HepG2 (cell line): Measurements from ENCODE around the gene NAP1L4. TPM values are rescaled to one million over a fixed set of nuclear protein-coding genes. Genes with fewer than 3 reads are reported as not detected.

Experiments used
- ATAC-seq: fragments of 200-7000 bp; cut with Tn5 transposase; 3 replicates; pipeline ENCODE4 v1.9.1; 2020; ENCODE audit warnings: mild to moderate bottlenecking, moderate library complexity
- BruUV-seq: library from RNA; stranded (reverse); fragments of 400-500 nt; replicated peaks from 2 replicates; lab custom pipeline; 2021; lab: Mats Ljungman, UMichigan
- CTCF ChIA-PET: fragments of 300-600 bp; formaldehyde crosslinking; extraction: SDS; loops from one replicate; lab custom pipeline; 2021; ENCODE audit warnings: low total read pairs, inconsistent platforms, low intra/inter-chr PET ratio; lab: Yijun Ruan, JAX
- POLR2A ChIA-PET: fragments of 350-600 bp; sonication (Branson Sonifier 250); formaldehyde crosslinking; loops from one replicate; lab custom pipeline; 2020; ENCODE audit warnings: antibody characterized with exemption, inconsistent platforms; lab: Yijun Ruan, JAX
- DNase-seq: peaks from one replicate; pipeline ENCODE4 v3.0.0-alpha.2; 2015; ENCODE audit warnings: low spot score
- FAIRE-seq: peaks from 3 replicates; lab custom pipeline; 2011; peaks lifted over from hg19 to GRCh38; lab: Jason Lieb, UNC
- H2AFZ ChIP-seq: one replicate; pipeline ENCODE4 v1.6.1; 2011; ENCODE audit warnings: low read length, inconsistent platforms
- H3K27ac ChIP-seq: fragments of 300-600 bp; 3 replicates; pipeline ENCODE4 v1.8.0; 2011; ENCODE audit warnings: mixed run types, mild to moderate bottlenecking, mixed read lengths, low read length, inconsistent platforms; ENCODE audit not compliant: insufficient read depth; ENCODE audit errors: extremely low read length
- H3K27me3 ChIP-seq, 2 experiments: fragments of 200-600 bp in 1 of 2; 2 replicates in 1 of 2; 3 replicates in 1 of 2; pipeline versions ENCODE4 v1.6.0 to v1.8.0; 2011; ENCODE audit warnings: low read length in 2 of 2, mild to moderate bottlenecking in 2 of 2, moderate library complexity in 2 of 2, inconsistent platforms in 1 of 2; ENCODE audit not compliant: insufficient read depth in 2 of 2, control insufficient read depth in 1 of 2
- H3K36me3 ChIP-seq, 2 experiments: fragments of 200-600 bp in 1 of 2; replicated peaks in 1 of 2; 2 replicates in 1 of 2; 3 replicates in 1 of 2; pipeline versions ENCODE4 v1.5.1 to v1.8.0; 2011; ENCODE audit warnings: low read length in 2 of 2, inconsistent platforms in 1 of 2; ENCODE audit not compliant: insufficient read depth in 2 of 2, control insufficient read depth in 1 of 2
- H3K4me1 ChIP-seq: 2 replicates; pipeline ENCODE4 v1.5.1; 2012; ENCODE audit warnings: low read length, inconsistent platforms; ENCODE audit not compliant: insufficient read depth
- H3K4me2 ChIP-seq: 2 replicates; pipeline ENCODE4 v1.6.0; 2011; ENCODE audit warnings: low read depth, low read length, inconsistent platforms
- H3K4me3 ChIP-seq, 3 experiments: fragments of 200-600 bp in 1 of 3; sonication (generic), shearing (Covaris generic) in 1 of 3; replicated peaks in 1 of 3; 2 replicates each; pipeline ENCODE4 v1.5.1; 2011 to 2016; ENCODE audit warnings: low read length in 3 of 3, inconsistent platforms in 2 of 3, low read depth in 2 of 3, mild to moderate bottlenecking in 2 of 3, control low read depth in 1 of 3, mixed read lengths in 1 of 3; ENCODE audit not compliant: insufficient read depth in 1 of 3
- H3K79me2 ChIP-seq: one replicate; pipeline ENCODE4 v1.6.1; 2011; ENCODE audit warnings: low read length, inconsistent platforms; ENCODE audit not compliant: insufficient read depth
- H3K9ac ChIP-seq: 2 replicates; pipeline ENCODE4 v1.6.0; 2011; ENCODE audit warnings: mild to moderate bottlenecking, low read depth, low read length, inconsistent platforms; ENCODE audit not compliant: insufficient read depth
- H3K9me3 ChIP-seq: 2 replicates; pipeline ENCODE4 v1.5.1; 2012; ENCODE audit warnings: mild to moderate bottlenecking, low read length
- H4K20me1 ChIP-seq: 2 replicates; pipeline ENCODE4 v1.6.0; 2011; ENCODE audit warnings: inconsistent platforms, mild to moderate bottlenecking, low read length, moderate library complexity; ENCODE audit not compliant: insufficient read depth
- IKZF1 ChIP-seq: fragments of 450-650 bp; IDR thresholded peaks from 2 replicates; pipeline ENCODE4 v1.7.1; 2016
- KAT8 ChIP-seq: IDR thresholded peaks from 2 replicates; pipeline ENCODE4 v1.6.1; 2016; ENCODE audit warnings: missing genetic modification reagents, missing compliant biosample characterization
- NFYB ChIP-seq: sonication (generic); formaldehyde crosslinking; IDR thresholded peaks from 2 replicates; pipeline ENCODE4 v1.4.0; 2020; ENCODE audit warnings: missing genetic modification reagents
- SMAD1 ChIP-seq: sonication (generic); formaldehyde crosslinking; IDR thresholded peaks from 2 replicates; pipeline ENCODE4 v1.4.0; 2020; ENCODE audit warnings: missing genetic modification reagents, low read depth, mild to moderate bottlenecking, borderline replicate concordance
- ZFP36 ChIP-seq: fragments of 150-350 bp; IDR thresholded peaks from 2 replicates; pipeline ENCODE4 v1.6.1; 2018; ENCODE audit warnings: borderline replicate concordance, low read length, low read depth; ENCODE audit not compliant: partially characterized antibody
- ZNF17 ChIP-seq: sonication (generic); formaldehyde crosslinking; IDR thresholded peaks from 2 replicates; pipeline ENCODE4 v1.5.0; 2020; ENCODE audit warnings: mild to moderate bottlenecking, missing genetic modification reagents
- ZNF775 ChIP-seq: sonication (generic); formaldehyde crosslinking; IDR thresholded peaks from 2 replicates; pipeline ENCODE4 v1.4.0; 2020; ENCODE audit warnings: missing genetic modification reagents, mild to moderate bottlenecking, moderate library complexity, borderline replicate concordance
- ZNF781 ChIP-seq: sonication (generic); formaldehyde crosslinking; IDR thresholded peaks from 2 replicates; pipeline ENCODE4 v1.5.1; 2020; ENCODE audit warnings: borderline replicate concordance, mild to moderate bottlenecking, missing genetic modification reagents; ENCODE audit errors: not compliant biosample characterization
- ZSCAN20 ChIP-seq: sonication (generic); formaldehyde crosslinking; IDR thresholded peaks from 2 replicates; pipeline ENCODE4 v1.4.0; 2020; ENCODE audit warnings: missing genetic modification reagents, mild to moderate bottlenecking, borderline replicate concordance
- WGBS: methylation state at CpG from one replicate; pipeline ENCODE4 v1.1.6; 2017; ENCODE audit warnings: low lambda C conversion rate; 5-methylcytosine and 5-hydroxymethylcytosine counted together
- in situ Hi-C: cut with HindIII; loops from 2 replicates; pipeline ENCODE4 v1.10.0; 2017; ENCODE audit warnings: low pct_unique_long_range_greater_than_20kb; ENCODE audit not compliant: extremely low pct_ligation_motif_present
- intact Hi-C: fragments of 100-400 bp; cut with micrococcal nuclease; formaldehyde crosslinking; loops from one replicate; pipeline ENCODE4 v1.10.0; 2022; ENCODE audit not compliant: unreplicated experiment
- polyA plus RNA-seq, 8 experiments: library from polyadenylated mRNA; depleted of rRNA in 3 of 8; stranded (reverse) in 7 of 8; unstranded in 1 of 8; fragments of >200 nt; fragmentation: Illumina TruSeq in 4 of 8; extraction: Trizol in 4 of 8; gene quantifications; 2 replicates each; pipeline versions ENCODE4 v1.2.1 to v1.2.3, GENCODE V29; 2011 to 2016; ENCODE audit warnings: low read depth in 4 of 8, missing spikeins in 1 of 8, mixed read lengths in 1 of 8; ENCODE audit not compliant: insufficient read depth in 1 of 8
- total RNA-seq, 5 experiments: library from RNA; depleted of rRNA; stranded (reverse); fragments of >200 nt; fragmentation: Illumina TruSeq; extraction: Trizol; gene quantifications; 2 replicates each; pipeline ENCODE4 v1.2.3, GENCODE V29; 2016; ENCODE audit warnings: low read depth in 1 of 5
- TF ChIP-seq, protein P1 (sequence below): sonication (generic); formaldehyde crosslinking; conservative IDR thresholded peaks from 2 replicates; pipeline ENCODE4 v1.4.0; 2020; ENCODE audit warnings: missing genetic modification reagents
- TF ChIP-seq, protein P2 (sequence below): sonication (generic); formaldehyde crosslinking; IDR thresholded peaks from 2 replicates; pipeline ENCODE4 v1.8.0; 2022; ENCODE audit warnings: mild to moderate bottlenecking, missing genetic modification reagents

NAP1L4 gene
- total and polyA plus RNA-seq, 2 of the 13 experiments (the other 11 are each of a cell fraction or from before 2014, with no cell fraction given): 64.0 to 186 TPM

DNA sequence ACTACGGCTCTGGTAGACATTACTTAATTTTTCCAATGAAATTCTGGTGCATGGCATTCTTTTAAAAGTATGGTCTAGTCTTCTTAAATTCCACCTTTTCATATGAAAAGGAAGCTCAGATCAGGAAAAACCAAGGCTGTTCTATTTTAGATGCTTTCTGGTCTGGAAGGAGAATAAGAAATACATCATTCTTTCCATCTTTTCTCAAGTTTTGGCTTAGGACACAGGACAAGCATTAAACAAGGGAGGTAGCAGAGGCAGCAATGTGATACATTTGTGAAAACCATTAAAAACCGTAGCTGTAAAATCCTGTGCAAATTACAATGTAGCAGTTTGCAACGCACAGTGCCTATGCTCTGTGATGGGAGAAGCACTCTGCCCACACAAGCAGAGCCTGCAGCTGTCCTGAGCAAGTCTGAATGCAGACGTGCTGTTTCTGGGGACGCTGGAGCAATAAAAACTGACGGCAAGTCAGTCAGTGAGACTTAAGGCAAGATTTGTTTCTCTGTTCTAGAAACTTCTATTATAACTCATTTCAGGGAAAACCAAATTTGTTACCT is 23.7 kb downstream of the NAP1L4 start:
- Histone ChIP-seq H4K20me1 (peaks cover 36% of the 10 kb centered on the region), H3K4me3 (no peak overlapping the region), H3K27me3 (no peaks in the 10 kb centered on the region), H3K79me2 (peaks cover 72% of the 10 kb centered on the region), H3K9me3 (no peaks in the 10 kb centered on the region), H3K9ac (no peak overlapping the region), H3K36me3 (peaks cover 49 to 95% of the 10 kb centered on the region in 2 experiments), H3K4me2 (no peak overlapping the region), H3K4me1 (no peaks in the 10 kb centered on the region), H2AFZ (no peak overlapping the region), H3K27ac (no peak overlapping the region)
- in situ Hi-C loops (no loop called here), intact Hi-C loops (no loop called here)
- WGBS: 81% methylated on average over 6 of the region's 6 CpGs
- TF ChIP-seq NFYB: no peak
- TF ChIP-seq, protein P1, sequence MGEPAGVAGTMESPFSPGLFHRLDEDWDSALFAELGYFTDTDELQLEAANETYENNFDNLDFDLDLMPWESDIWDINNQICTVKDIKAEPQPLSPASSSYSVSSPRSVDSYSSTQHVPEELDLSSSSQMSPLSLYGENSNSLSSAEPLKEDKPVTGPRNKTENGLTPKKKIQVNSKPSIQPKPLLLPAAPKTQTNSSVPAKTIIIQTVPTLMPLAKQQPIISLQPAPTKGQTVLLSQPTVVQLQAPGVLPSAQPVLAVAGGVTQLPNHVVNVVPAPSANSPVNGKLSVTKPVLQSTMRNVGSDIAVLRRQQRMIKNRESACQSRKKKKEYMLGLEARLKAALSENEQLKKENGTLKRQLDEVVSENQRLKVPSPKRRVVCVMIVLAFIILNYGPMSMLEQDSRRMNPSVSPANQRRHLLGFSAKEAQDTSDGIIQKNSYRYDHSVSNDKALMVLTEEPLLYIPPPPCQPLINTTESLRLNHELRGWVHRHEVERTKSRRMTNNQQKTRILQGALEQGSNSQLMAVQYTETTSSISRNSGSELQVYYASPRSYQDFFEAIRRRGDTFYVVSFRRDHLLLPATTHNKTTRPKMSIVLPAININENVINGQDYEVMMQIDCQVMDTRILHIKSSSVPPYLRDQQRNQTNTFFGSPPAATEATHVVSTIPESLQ (CRISPR knock-in tag): no peak
- TF ChIP-seq, protein P2, sequence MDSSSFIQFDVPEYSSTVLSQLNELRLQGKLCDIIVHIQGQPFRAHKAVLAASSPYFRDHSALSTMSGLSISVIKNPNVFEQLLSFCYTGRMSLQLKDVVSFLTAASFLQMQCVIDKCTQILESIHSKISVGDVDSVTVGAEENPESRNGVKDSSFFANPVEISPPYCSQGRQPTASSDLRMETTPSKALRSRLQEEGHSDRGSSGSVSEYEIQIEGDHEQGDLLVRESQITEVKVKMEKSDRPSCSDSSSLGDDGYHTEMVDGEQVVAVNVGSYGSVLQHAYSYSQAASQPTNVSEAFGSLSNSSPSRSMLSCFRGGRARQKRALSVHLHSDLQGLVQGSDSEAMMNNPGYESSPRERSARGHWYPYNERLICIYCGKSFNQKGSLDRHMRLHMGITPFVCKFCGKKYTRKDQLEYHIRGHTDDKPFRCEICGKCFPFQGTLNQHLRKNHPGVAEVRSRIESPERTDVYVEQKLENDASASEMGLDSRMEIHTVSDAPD (CRISPR knock-in tag): no peak
- TF ChIP-seq IKZF1: no peak
- TF ChIP-seq ZNF781 (CRISPR knock-in tag): no peak
- no peak for TF ChIP-seq KAT8
- no peak for TF ChIP-seq ZNF775 (CRISPR knock-in tag)
- no peak for TF ChIP-seq ZFP36
- TF ChIP-seq ZNF17 (CRISPR knock-in tag): no peak
- no peak for TF ChIP-seq ZSCAN20 (CRISPR knock-in tag)
- TF ChIP-seq SMAD1 (CRISPR knock-in tag): no peak
- DNase-seq (no peak), ATAC-seq (no peak), FAIRE-seq (no peak)
- POLR2A ChIA-PET: no interaction called here
- CTCF ChIA-PET: no interaction called here
- BruUV-seq: no TSS peak
